OCI-M1 (cell line): Measurements from ENCODE around the gene ELMO3.
A peak's percentile ranks its signal among the peaks of the same experiment; 100 is the strongest.

ENCODE experiments used
- DNase-seq: peaks from one replicate; lab custom pipeline; 2025; lab: John Stamatoyannopoulos, UW

ELMO3 gene

GRCh38 chr16:67198238-67198734 is 645 bp upstream of the ELMO3 start:
- no peak for DNase-seq

- no peak for DNase-seq
These were observed 872 bp downstream of the ELMO3 start for GRCh38 chr16:67199808-67200198.

GRCh38 chr16:67200491-67200890 is 1.6 kb downstream of the ELMO3 start:
- DNase-seq, result no peak

GRCh38 chr16:67201411-67202345 is 2.7 kb downstream of the ELMO3 start:
- DNase-seq, result no peak

- DNase-seq, result no peak
These were observed 3.5 kb downstream of the ELMO3 start for GRCh38 chr16:67202426-67202825.

GRCh38 chr16:67202956-67203493 is 4.1 kb downstream of the ELMO3 start:
- DNase-seq, result no peak

GRCh38 chr16:67204076-67204475 is 5.1 kb downstream of the ELMO3 start:
- no peak for DNase-seq

GRCh38 chr16:67206129-67206837 is 7.4 kb downstream of the ELMO3 start:
- DNase-seq, result no peak

- DNase-seq, result no peak
These were observed 7.9 kb downstream of the ELMO3 start for GRCh38 chr16:67206838-67207248.

GRCh38 chr16:67207249-67208091 is 8.5 kb downstream of the ELMO3 start:
- DNase-seq, result no peak

- DNase-seq, result no peak
These were observed 9.4 kb downstream of the ELMO3 start for GRCh38 chr16:67208154-67208896.

GRCh38 chr16:67209565-67209964 is 10.6 kb downstream of the ELMO3 start:
- no peak for DNase-seq

GRCh38 chr16:67210069-67210937 is 11.4 kb downstream of the ELMO3 start:
- DNase-seq, result no peak

- no peak for DNase-seq
These were observed 12.7 kb downstream of the ELMO3 start for GRCh38 chr16:67211674-67212073.

GRCh38 chr16:67212766-67213165 is 13.8 kb downstream of the ELMO3 start:
- no peak for DNase-seq

GRCh38 chr16:67213197-67214019 is 14.5 kb downstream of the ELMO3 start:
- DNase-seq, result no peak

- no peak for DNase-seq
These were observed 16.8 kb downstream of the ELMO3 start for GRCh38 chr16:67215706-67216105.

GRCh38 chr16:67216612-67217490 is 17.9 kb downstream of the ELMO3 start:
- peak; percentile 90 for DNase-seq
